GM12801 (cell line): ENCODE data around the gene EDDM13.

Experiments used
- CTCF ChIP-seq: IDR thresholded peaks from one replicate; pipeline ENCODE4 v1.5.1; 2011; ENCODE audit warnings: control low read depth; ENCODE audit not compliant: insufficient read length; ENCODE audit errors: extremely low read depth

EDDM13 gene

GRCh38 chr19:56261145-56261544 is 11.4 kb upstream of the EDDM13 start:
- no peak for TF ChIP-seq CTCF

- TF ChIP-seq CTCF, result no peak
These were observed 9.2 kb upstream of the EDDM13 start for GRCh38 chr19:56263319-56263718.

GRCh38 chr19:56266051-56266450 is 6.5 kb upstream of the EDDM13 start:
- no peak for TF ChIP-seq CTCF

GRCh38 chr19:56269348-56269747 is 3.2 kb upstream of the EDDM13 start:
- no peak for TF ChIP-seq CTCF

- no peak for TF ChIP-seq CTCF
These were observed 1.9 kb upstream of the EDDM13 start for GRCh38 chr19:56270676-56271075.

GRCh38 chr19:56271151-56271550 is 1.4 kb upstream of the EDDM13 start:
- no peak for TF ChIP-seq CTCF

GRCh38 chr19:56273563-56274117 is 1.1 kb downstream of the EDDM13 start:
- TF ChIP-seq CTCF, result no peak
